GM18867 (cell line): Measurements from ENCODE around the gene KLHL42.
"Not testable (repeated sequence)": the region's sequence is repeated elsewhere in the genome, so short reads cannot be mapped to it uniquely, and the experiment has no call there.

Source experiments
- ATAC-seq: cut with Tn5 transposase; IDR thresholded peaks from one replicate; pipeline ENCODE4 v1.9.1; 2021; ENCODE audit warnings: mild to moderate bottlenecking, moderate library complexity; ENCODE audit not compliant: unreplicated experiment

KLHL42 gene

GRCh38 chr12:27779920-27780611, at the start of gene KLHL42, which contains the start of gene MANSC4:
TSS of gene KLHL42 (plus strand) at chr12:27780233. CDS start at chr12:27780331, 98 bp downstream.
TSS of gene MANSC4 (minus strand) at chr12:27780236. CDS start at chr12:27771276, 8,960 bp downstream.
- ATAC-seq: peak; percentile 82

GRCh38 chr12:27732281-27732680, 47.8 kb upstream of the KLHL42 start:
- ATAC-seq: peak; percentile 71

- no peak for ATAC-seq
Observed at GRCh38 chr12:27733052-27733656, 46.9 kb upstream of the KLHL42 start.

GRCh38 chr12:27733791-27734190, 46.2 kb upstream of the KLHL42 start:
- ATAC-seq: no peak

GRCh38 chr12:27734321-27734720, 45.7 kb upstream of the KLHL42 start:
- not testable (repeated sequence) for ATAC-seq

- no peak for ATAC-seq
Observed at GRCh38 chr12:27743601-27744000, 36.4 kb upstream of the KLHL42 start.

- not testable (repeated sequence) for ATAC-seq
Observed at GRCh38 chr12:27745734-27746133, 34.3 kb upstream of the KLHL42 start.

- ATAC-seq: no peak
Observed at GRCh38 chr12:27747111-27747820, 32.8 kb upstream of the KLHL42 start.

- no peak for ATAC-seq
Observed at GRCh38 chr12:27751386-27752047, 28.5 kb upstream of the KLHL42 start.

- no peak for ATAC-seq
Observed at GRCh38 chr12:27754795-27755194, 25.2 kb upstream of the KLHL42 start.

GRCh38 chr12:27756670-27757195, 23.3 kb upstream of the KLHL42 start:
- ATAC-seq: no peak

- ATAC-seq: no peak
Observed at GRCh38 chr12:27762757-27763156, 17.3 kb upstream of the KLHL42 start.

- ATAC-seq: peak; percentile 80
Observed at GRCh38 chr12:27766587-27766986, 13.4 kb upstream of the KLHL42 start.

GRCh38 chr12:27769142-27769673, 10.8 kb upstream of the KLHL42 start:
- ATAC-seq: no peak

- ATAC-seq: no peak
Observed at GRCh38 chr12:27771481-27772327, 8.3 kb upstream of the KLHL42 start.

GRCh38 chr12:27772328-27773049, 7.5 kb upstream of the KLHL42 start:
- no peak for ATAC-seq

GRCh38 chr12:27777141-27777540, 2.9 kb upstream of the KLHL42 start:
- no peak for ATAC-seq

- ATAC-seq: no peak
Observed at GRCh38 chr12:27778206-27778605, 1.8 kb upstream of the KLHL42 start.

- peak; percentile 19 for ATAC-seq
Observed at GRCh38 chr12:27779416-27779919, 565 bp upstream of the KLHL42 start.
